ENCODE results near the gene ZNF423. TPM values are rescaled to one million over a fixed set of nuclear protein-coding genes. Genes with fewer than 3 reads are reported as not detected.

Gene ZNF423
- total and polyA plus RNA-seq, 2 of the 13 experiments (the other 11 are each of a cell fraction or from before 2014, with no cell fraction given), result 0.07 to 0.31 TPM

DNA sequence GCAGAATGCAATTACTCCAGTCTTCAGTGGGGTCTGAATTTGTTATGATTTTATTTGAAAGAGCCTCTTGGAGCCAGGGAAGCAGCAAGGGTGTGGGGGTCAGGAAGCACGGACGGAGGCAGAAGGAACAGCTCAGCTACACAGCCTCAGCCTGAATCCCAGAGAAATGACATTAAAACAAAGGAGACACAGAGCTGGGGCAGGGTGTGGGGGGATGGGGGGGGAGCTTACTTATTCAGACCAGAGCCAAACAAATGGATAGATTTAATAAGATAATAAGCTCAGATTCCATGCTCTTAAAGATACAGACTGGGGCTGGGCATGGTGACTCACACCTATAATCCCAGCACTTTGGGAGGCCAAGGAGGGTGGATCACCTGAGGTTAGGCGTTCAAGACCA is 195.3 kb downstream of the ZNF423 start (continued):
- TF ChIP-seq ZNF512 (CRISPR knock-in tag; IDR thresholded peaks at IDR 0.05) (no peak), ZNF12 (CRISPR knock-in tag; IDR thresholded peaks at IDR 0.05) (no peak), SNAPC2 (CRISPR knock-in tag; IDR thresholded peaks at IDR 0.05) (no peak), U2AF2 (IDR thresholded peaks at IDR 0.05; ENCODE audit: low read depth, low read length) (no peak), PBX2 (CRISPR knock-in tag; IDR thresholded peaks at IDR 0.05) (no peak), ZNF18 (CRISPR knock-in tag; IDR thresholded peaks at IDR 0.05; ENCODE audit: insufficient replicate concordance) (no peak), ZNF10 (CRISPR knock-in tag; IDR thresholded peaks at IDR 0.05; ENCODE audit: borderline replicate concordance, low read depth) (no peak)
- TF ChIP-seq, protein P1, sequence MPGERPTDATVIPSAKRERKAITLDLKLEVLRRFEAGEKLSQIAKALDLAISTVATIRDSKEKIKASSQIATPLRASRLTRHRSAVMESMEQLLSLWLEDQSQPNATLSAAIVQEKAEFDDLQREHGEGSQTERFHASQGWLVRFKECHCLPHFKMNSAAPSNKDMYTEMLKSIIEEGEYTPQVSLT (CRISPR knock-in tag; IDR thresholded peaks at IDR 0.05; ENCODE audit: borderline replicate concordance, low read depth), result no peak

GRCh38 chr16:49659356-49659755 is 196.6 kb downstream of the ZNF423 start:
- ATAC-seq (no peak), DNase-seq (ENCODE audit: low spot score) (no peak), FAIRE-seq (no peak)
- Histone ChIP-seq H4K20me1 (ENCODE audit: insufficient read depth, low read length) (0 out of 2 replicates have a peak, but pooled peaks cover 7% of the 10 kb centered on the region), H3K4me2 (ENCODE audit: low read depth, low read length) (no peak overlapping the region), H3K79me2 (ENCODE audit: insufficient read depth, low read length) (no peaks in the 10 kb centered on the region), H2AFZ (ENCODE audit: low read length) (no peak overlapping the region), H3K4me3 (replicated peaks in 1 of 3; ENCODE audit: insufficient read depth in 1 of 3, low read depth in 2 of 3, low read length in 3 of 3) (no peak overlapping the region), H3K27me3 (ENCODE audit: control insufficient read depth in 1 of 2, insufficient read depth in 2 of 2, low read length in 2 of 2) (peaks cover 0 to 9% of the 10 kb centered on the region in 2 experiments; a peak in 3 of 5 replicates), H3K4me1 (ENCODE audit: insufficient read depth, low read length) (no peaks in the 10 kb centered on the region), H3K36me3 (replicated peaks in 1 of 2; ENCODE audit: control insufficient read depth in 1 of 2, insufficient read depth in 2 of 2, low read length in 2 of 2) (no peaks in the 10 kb centered on the region), H3K9ac (ENCODE audit: insufficient read depth, low read depth, low read length) (no peak overlapping the region), H3K27ac (ENCODE audit: extremely low read length, insufficient read depth, low read length) (no peak overlapping the region), H3K9me3 (ENCODE audit: low read length) (no peaks in the 10 kb centered on the region)
- in situ Hi-C loops (cut with HindIII; ENCODE audit: extremely low pct_ligation_motif_present, low pct_unique_long_range_greater_than_20kb) (no loop called here), intact Hi-C loops (cut with micrococcal nuclease; ENCODE audit: unreplicated experiment) (no loop called here)
- TF ChIP-seq MIER3 (CRISPR knock-in tag; IDR thresholded peaks at IDR 0.05; ENCODE audit: borderline replicate concordance), result no peak
- TF ChIP-seq SOX5 (CRISPR knock-in tag; IDR thresholded peaks at IDR 0.05; ENCODE audit: borderline replicate concordance), result no peak
- TF ChIP-seq ARID2 (CRISPR knock-in tag; IDR thresholded peaks at IDR 0.05; ENCODE audit: borderline replicate concordance), result no peak
- no peak for TF ChIP-seq PREB (CRISPR knock-in tag; IDR thresholded peaks at IDR 0.05)
- TF ChIP-seq DNMT1 (CRISPR knock-in tag; IDR thresholded peaks at IDR 0.05), result no peak
- TF ChIP-seq HOXA9 (CRISPR knock-in tag; IDR thresholded peaks at IDR 0.05; ENCODE audit: borderline replicate concordance), result no peak
- TF ChIP-seq GTF3A (CRISPR knock-in tag; conservative IDR thresholded peaks at IDR 0.05), result no peak
- TF ChIP-seq RCOR2 (CRISPR knock-in tag; IDR thresholded peaks at IDR 0.05), result no peak
- CTCF ChIA-PET (ENCODE audit: low intra/inter-chr PET ratio, low total read pairs), result no interaction called here
- POLR2A ChIA-PET, result no interaction called here
- BruUV-seq (replicated peaks), result no TSS peak
- 25% methylated on average over 8 of the region's 10 CpGs for WGBS (ENCODE audit: low lambda C conversion rate)

Data from HepG2 (cell line).